CD4-positive, alpha-beta T cell (primary cell): ENCODE data around the gene CTR9. TPM values are rescaled to one million over a fixed set of nuclear protein-coding genes. Genes with fewer than 3 reads are reported as not detected.

Source experiments
- ATAC-seq: fragments of 200-7000 bp; cut with Tn5 transposase; one replicate; pipeline ENCODE4 v1.10.0; 2022; ENCODE audit warnings: mild to moderate bottlenecking; ENCODE audit not compliant: poor library complexity
- CTCF ChIA-PET: fragments of 350-600 bp; sonication (Branson Sonifier 250); formaldehyde crosslinking; loops from one replicate; lab custom pipeline; 2021; ENCODE audit warnings: antibody characterized with exemption, inconsistent platforms; lab: Charles Lee
- POLR2A ChIA-PET: fragments of 350-600 bp; sonication (Branson Sonifier 250); formaldehyde crosslinking; loops from one replicate; lab custom pipeline; 2021; ENCODE audit warnings: antibody characterized with exemption, inconsistent platforms; lab: Charles Lee
- DNase-seq, 14 experiments: peaks; one replicate each; pipeline ENCODE4 v3.0.0-alpha.2; 2013 to 2020; ENCODE audit warnings: mixed read lengths in 2 of 14
- H3K27ac ChIP-seq, 2 donors: one replicate each; pipeline versions ENCODE4 v1.5.1 to v1.7.0; 2013; ENCODE audit warnings: low read length in 2 of 2, low read depth in 1 of 2, mild to moderate bottlenecking in 1 of 2
- H3K27me3 ChIP-seq, 2 experiments: 1 replicate in 1 of 2; 2 replicates in 1 of 2; pipeline versions ENCODE4 v1.6.1 to v1.7.0; 2013; ENCODE audit warnings: low read length in 2 of 2, control low read depth in 1 of 2, mild to moderate bottlenecking in 1 of 2, moderate library complexity in 1 of 2; ENCODE audit not compliant: insufficient read depth in 2 of 2, control insufficient read depth in 1 of 2
- H3K36me3 ChIP-seq: one replicate; pipeline ENCODE4 v1.6.1; 2013; ENCODE audit warnings: low read length, control low read depth; ENCODE audit not compliant: insufficient read depth
- H3K4me1 ChIP-seq: one replicate; pipeline ENCODE4 v1.6.1; 2013; ENCODE audit warnings: low read length, control low read depth; ENCODE audit not compliant: insufficient read depth
- H3K4me3 ChIP-seq: one replicate; pipeline ENCODE4 v1.5.1; 2013; ENCODE audit warnings: mild to moderate bottlenecking, low read length, moderate library complexity
- H3K9me3 ChIP-seq, 2 experiments: 1 replicate in 1 of 2; 2 replicates in 1 of 2; pipeline versions ENCODE4 v1.6.1 to v1.7.0; 2013; ENCODE audit warnings: low read length in 2 of 2, mild to moderate bottlenecking in 2 of 2, control low read depth in 1 of 2, moderate library complexity in 1 of 2; ENCODE audit not compliant: control insufficient read depth in 1 of 2, insufficient read depth in 1 of 2
- H3K27ac Mint-ChIP-seq: one replicate; pipeline ENCODE4 v1.8.0; 2020; ENCODE audit warnings: mixed read lengths
- H3K27me3 Mint-ChIP-seq: one replicate; pipeline ENCODE4 v1.8.0; 2021; ENCODE audit warnings: mixed read lengths
- H3K36me3 Mint-ChIP-seq: one replicate; pipeline ENCODE4 v1.8.0; 2021; ENCODE audit warnings: low read depth, mixed read lengths
- H3K4me1 Mint-ChIP-seq: one replicate; pipeline ENCODE4 v1.8.0; 2021; ENCODE audit warnings: low read depth, mixed read lengths
- H3K4me3 Mint-ChIP-seq: one replicate; pipeline ENCODE4 v1.8.0; 2020; ENCODE audit warnings: mild to moderate bottlenecking, mixed read lengths
- H3K9me3 Mint-ChIP-seq: one replicate; pipeline ENCODE4 v1.8.0; 2020; ENCODE audit warnings: mixed read lengths
- CTCF ChIP-seq: fragments of 200-600 bp; IDR thresholded peaks from one replicate; pipeline ENCODE4 v1.8.0; 2022; ENCODE audit warnings: antibody characterized with exemption, mild to moderate bottlenecking
- intact Hi-C, 2 experiments: fragments of 100-400 bp; cut with DNase I in 1 of 2; cut with micrococcal nuclease in 1 of 2; formaldehyde crosslinking; loops; one replicate each; pipeline versions ENCODE4 v1.15.1 to v1.9.0; 2023 to 2025; cut with DNase I, micrococcal nuclease
- total RNA-seq, 174 experiments: library from RNA in 2 of 174; stranded (reverse) in 2 of 174; gene quantifications; one replicate each; pipeline ENCODE4 v1.2.3 and lab custom pipeline; 2021 to 2026

The CTR9 gene
- total RNA-seq, 2 experiments from 2014 or later, result 34.0 to 34.7 TPM

- H3K4me1 Mint-ChIP-seq, result no peaks in the 10 kb centered on the region
- H3K9me3 ChIP-seq, result no peaks in the 10 kb centered on the region
- H3K4me1 ChIP-seq, result no peaks in the 10 kb centered on the region
- H3K36me3 ChIP-seq, result no peaks in the 10 kb centered on the region
- no peaks in the 10 kb centered on the region for H3K9me3 Mint-ChIP-seq
- no peak for TF ChIP-seq CTCF
- H3K36me3 Mint-ChIP-seq, result no peaks in the 10 kb centered on the region
- intact Hi-C loops, result no loop called here
- H3K27ac ChIP-seq, result no peak overlapping the region
- H3K27me3 ChIP-seq, result no peaks in the 10 kb centered on the region
- no peak overlapping the region for H3K27ac Mint-ChIP-seq
- H3K4me3 ChIP-seq, result no peak overlapping the region
- ATAC-seq (no peak), DNase-seq (no peak)
- ChIA-PET POLR2A (no interaction called here), CTCF (no interaction called here)
- H3K4me3 Mint-ChIP-seq, result no peak overlapping the region
- no peaks in the 10 kb centered on the region for H3K27me3 Mint-ChIP-seq
Observed at GRCh38 chr11:10709299-10710086, 41.6 kb upstream of the CTR9 start.

GRCh38 chr11:10715571-10715970, 35.5 kb upstream of the CTR9 start:
- H3K36me3 ChIP-seq, result no peaks in the 10 kb centered on the region
- Mint-ChIP-seq H3K27ac (no peak overlapping the region), H3K4me3 (no peak overlapping the region), H3K27me3 (peaks cover 17% of the 10 kb centered on the region), H3K9me3 (no peaks in the 10 kb centered on the region), H3K36me3 (no peaks in the 10 kb centered on the region), H3K4me1 (no peaks in the 10 kb centered on the region)
- DNase-seq (no peak), ATAC-seq (no peak)
- no peaks in the 10 kb centered on the region for H3K9me3 ChIP-seq
- intact Hi-C loops, result no loop called here
- H3K4me1 ChIP-seq, result no peaks in the 10 kb centered on the region
- no peak for TF ChIP-seq CTCF
- CTCF ChIA-PET, result no interaction called here
- no peak overlapping the region for H3K4me3 ChIP-seq
- POLR2A ChIA-PET, result no interaction called here
- H3K27ac ChIP-seq, result no peak overlapping the region
- no peaks in the 10 kb centered on the region for H3K27me3 ChIP-seq

GRCh38 chr11:10716122-10716521, 34.9 kb upstream of the CTR9 start:
- DNase-seq (no peak), ATAC-seq (no peak)
- no peak overlapping the region for H3K4me3 Mint-ChIP-seq
- no peaks in the 10 kb centered on the region for H3K27me3 ChIP-seq
- ChIA-PET POLR2A (no interaction called here), CTCF (interaction anchor here (2.6 kb wide), 1 partner anchor 310 kb away, joined by 6 read pairs; no protein-coding TSS in a partner anchor)
- no peak overlapping the region for H3K27ac ChIP-seq
- H3K4me1 Mint-ChIP-seq, result no peaks in the 10 kb centered on the region
- no peaks in the 10 kb centered on the region for H3K9me3 Mint-ChIP-seq
- no peaks in the 10 kb centered on the region for H3K36me3 Mint-ChIP-seq
- no peak overlapping the region for H3K27ac Mint-ChIP-seq
- H3K36me3 ChIP-seq, result no peaks in the 10 kb centered on the region
- no peaks in the 10 kb centered on the region for H3K4me1 ChIP-seq
- intact Hi-C loops, result no loop called here
- no peak for TF ChIP-seq CTCF
- H3K27me3 Mint-ChIP-seq, result peaks cover 17% of the 10 kb centered on the region
- no peaks in the 10 kb centered on the region for H3K9me3 ChIP-seq
- no peak overlapping the region for H3K4me3 ChIP-seq
